ENCODE results near the gene GPR151.
"Not testable (repeated sequence)": the region's sequence is repeated elsewhere in the genome, so short reads cannot be mapped to it uniquely, and the experiment has no call there.

The GPR151 gene

GRCh38 chr5:146560205-146560812 lies 44.3 kb upstream of the GPR151 start:
- DNase-seq (ENCODE audit: low read depth in 1 of 2, low spot score in 1 of 2) = no peak
- no peaks in the 10 kb centered on the region for H3K27me3 ChIP-seq (ENCODE audit: insufficient read depth, poor library complexity, severe bottlenecking)
- no peak overlapping the region for H3K4me3 ChIP-seq (replicated peaks; ENCODE audit: insufficient read depth, low read length)
- TF ChIP-seq POLR2AphosphoS5 (IDR thresholded peaks at IDR 0.05; ENCODE audit: low read depth) (no peak), SPI1 (IDR thresholded peaks at IDR 0.05; ENCODE audit: borderline replicate concordance, low read depth) (no peak), GABPA (IDR thresholded peaks at IDR 0.05; ENCODE audit: low read depth) (no peak), REST (IDR thresholded peaks at IDR 0.05; ENCODE audit: insufficient replicate concordance, low read depth) (no peak), CTCF (IDR thresholded peaks at IDR 0.05; ENCODE audit: insufficient read depth, low read length) (no peak)
- H3K27ac ChIP-seq (replicated peaks) = no peak overlapping the region

GRCh38 chr5:146556884-146557283 lies 40.9 kb upstream of the GPR151 start:
- not testable (repeated sequence) for H3K27ac ChIP-seq (replicated peaks); DNase-seq (ENCODE audit: low read depth in 1 of 2, low spot score in 1 of 2); H3K4me3 ChIP-seq (replicated peaks; ENCODE audit: insufficient read depth, low read length); H3K27me3 ChIP-seq (ENCODE audit: insufficient read depth, poor library complexity, severe bottlenecking)

GRCh38 chr5:146553446-146553845 lies 37.5 kb upstream of the GPR151 start:
- Histone ChIP-seq H3K27ac (replicated peaks) (no peak overlapping the region), H3K27me3 (ENCODE audit: insufficient read depth, poor library complexity, severe bottlenecking) (peaks cover 4% of the 10 kb centered on the region), H3K4me3 (replicated peaks; ENCODE audit: insufficient read depth, low read length) (no peak overlapping the region)
- DNase-seq (ENCODE audit: low read depth in 1 of 2, low spot score in 1 of 2) = no peak
- no peak for TF ChIP-seq CTCF (IDR thresholded peaks at IDR 0.05; ENCODE audit: insufficient read depth, low read length)
- TF ChIP-seq GABPA (IDR thresholded peaks at IDR 0.05; ENCODE audit: low read depth) = no peak
- TF ChIP-seq SPI1 (IDR thresholded peaks at IDR 0.05; ENCODE audit: borderline replicate concordance, low read depth) = no peak

- no peak for DNase-seq (ENCODE audit: low read depth in 1 of 2, low spot score in 1 of 2)
- Histone ChIP-seq H3K27me3 (ENCODE audit: insufficient read depth, poor library complexity, severe bottlenecking) (peaks cover 8% of the 10 kb centered on the region), H3K27ac (replicated peaks) (no peak overlapping the region), H3K4me3 (replicated peaks; ENCODE audit: insufficient read depth, low read length) (no peak overlapping the region)
- TF ChIP-seq GABPA (IDR thresholded peaks at IDR 0.05; ENCODE audit: low read depth) (no peak), CTCF (IDR thresholded peaks at IDR 0.05; ENCODE audit: insufficient read depth, low read length) (no peak), REST (IDR thresholded peaks at IDR 0.05; ENCODE audit: insufficient replicate concordance, low read depth) (no peak)
Observed at GRCh38 chr5:146549615-146550014, 33.6 kb upstream of the GPR151 start.
